Panc1 (cell line): ENCODE data around the gene CDC42EP4. TPM values are rescaled to one million over a fixed set of nuclear protein-coding genes. Genes with fewer than 3 reads are reported as not detected.
A peak's percentile ranks its signal among the peaks of the same experiment; 100 is the strongest.

Experiments
- ATAC-seq: fragments of 200-7000 bp; cut with Tn5 transposase; 2 replicates; pipeline ENCODE4 v1.9.1; 2020; ENCODE audit warnings: mild to moderate bottlenecking, moderate library complexity
- BruUV-seq: library from RNA; stranded (reverse); fragments of 400-500 nt; replicated peaks from 2 replicates; lab custom pipeline; 2021; lab: Mats Ljungman, UMichigan
- CTCF ChIA-PET: fragments of 300-600 bp; sonication (Branson Sonifier 250); formaldehyde crosslinking; loops from one replicate; lab custom pipeline; 2022; ENCODE audit warnings: antibody characterized with exemption; lab: Charles Lee
- POLR2A ChIA-PET: fragments of 300-600 bp; sonication (Branson Sonifier 250); formaldehyde crosslinking; loops from one replicate; lab custom pipeline; 2022; ENCODE audit warnings: antibody characterized with exemption; lab: Charles Lee
- DNase-seq: peaks from one replicate; pipeline ENCODE4 v3.0.0-alpha.2; 2010; ENCODE audit warnings: low read depth, low spot score
- H3K27ac ChIP-seq: 2 replicates; pipeline ENCODE4 v1.5.1; 2011; ENCODE audit warnings: mild to moderate bottlenecking, low read length, inconsistent platforms
- H3K27me3 ChIP-seq: fragments of 200-500 bp; sonication (Bioruptor generic); 2 replicates; pipeline ENCODE4 v1.6.0; 2014; ENCODE audit warnings: low read length, inconsistent platforms; ENCODE audit not compliant: control insufficient read depth, insufficient read depth
- H3K36me3 ChIP-seq: fragments of 200-500 bp; sonication (Bioruptor generic); 2 replicates; pipeline ENCODE4 v1.5.1; 2014; ENCODE audit warnings: inconsistent platforms, mild to moderate bottlenecking, low read length, moderate library complexity; ENCODE audit not compliant: control insufficient read depth, insufficient read depth
- H3K4me1 ChIP-seq: 2 replicates; pipeline ENCODE4 v1.5.1; 2011; ENCODE audit warnings: inconsistent platforms, mild to moderate bottlenecking, low read length, moderate library complexity; ENCODE audit not compliant: control insufficient read depth, insufficient read depth
- H3K4me3 ChIP-seq, 2 experiments: 2 replicates each; pipeline ENCODE4 v1.5.1; 2011 to 2012; ENCODE audit warnings: low read depth in 2 of 2, low read length in 2 of 2, mild to moderate bottlenecking in 2 of 2, inconsistent platforms in 1 of 2, moderate library complexity in 1 of 2
- H3K9me3 ChIP-seq: fragments of 200-500 bp; sonication (Bioruptor generic); 2 replicates; pipeline ENCODE4 v1.5.1; 2014; ENCODE audit warnings: low read depth, mild to moderate bottlenecking, inconsistent platforms, low read length, moderate library complexity; ENCODE audit not compliant: control insufficient read depth, insufficient read depth
- POLR2AphosphoS5 ChIP-seq: IDR thresholded peaks from 2 replicates; pipeline ENCODE4 v1.6.1; 2012; ENCODE audit warnings: mild to moderate bottlenecking, low read depth, low read length, moderate library complexity
- SIN3A ChIP-seq: IDR thresholded peaks from 2 replicates; pipeline ENCODE4 v1.6.1; 2012; ENCODE audit warnings: low read depth, mild to moderate bottlenecking, low read length, moderate library complexity, borderline replicate concordance; ENCODE audit not compliant: insufficient read depth
- TCF7L2 ChIP-seq: IDR thresholded peaks from 2 replicates; pipeline ENCODE4 v1.6.1; 2011; ENCODE audit warnings: mild to moderate bottlenecking, low read depth, low read length, inconsistent platforms
- in situ Hi-C: cut with HindIII; loops from 2 replicates; pipeline ENCODE4 v1.10.0; 2016; ENCODE audit warnings: low sequenced_read_pairs, low pct_unique_long_range_greater_than_20kb
- intact Hi-C: fragments of 100-400 bp; cut with micrococcal nuclease; formaldehyde crosslinking; loops from one replicate; pipeline ENCODE4 v1.10.0; 2022; ENCODE audit not compliant: unreplicated experiment
- total RNA-seq: library from RNA; stranded (reverse); gene quantifications from one replicate; pipeline ENCODE4 v1.2.1, GENCODE V29; 2021; ENCODE audit not compliant: unreplicated experiment
- TF ChIP-seq, protein P1 (sequence below), 2 experiments: IDR thresholded peaks; 2 replicates each; pipeline ENCODE4 v1.6.1; 2011 to 2012; ENCODE audit warnings: low read depth in 2 of 2, control low read depth in 1 of 2, low read length in 1 of 2, mild to moderate bottlenecking in 1 of 2, moderate library complexity in 1 of 2; ENCODE audit not compliant: insufficient read depth in 1 of 2
- TF ChIP-seq, protein P2 (sequence below): fragments of 450-650 bp; IDR thresholded peaks from 2 replicates; pipeline ENCODE4 v1.5.1; 2017; ENCODE audit warnings: mild to moderate bottlenecking

CDC42EP4 gene
- total RNA-seq, 1 experiment from 2014 or later = 65.9 TPM

DNA sequence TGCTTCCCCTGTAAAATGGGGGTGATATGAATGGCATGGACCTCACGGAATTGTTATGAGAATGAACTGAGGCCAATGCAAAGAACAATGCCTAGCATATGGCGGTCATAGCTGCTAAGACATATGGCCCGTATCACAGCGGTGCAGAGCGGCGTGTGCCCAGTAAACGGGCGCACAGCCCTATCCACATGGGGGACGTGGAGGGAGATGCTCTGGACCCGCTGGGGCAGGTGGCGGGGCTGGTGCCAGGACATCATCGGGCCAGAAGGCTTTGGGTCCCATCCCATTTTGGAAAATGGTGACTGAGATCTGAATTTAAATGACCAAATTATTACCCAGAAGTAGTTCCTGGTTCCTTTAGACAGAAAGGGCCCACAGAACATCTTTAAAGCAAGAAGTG is 31.6 kb downstream of the CDC42EP4 start:
- POLR2A ChIA-PET = no interaction called here
- Histone ChIP-seq H3K9me3 (no peaks in the 10 kb centered on the region), H3K4me3 (no peak overlapping the region), H3K36me3 (no peaks in the 10 kb centered on the region), H3K27ac (no peak overlapping the region), H3K4me1 (peaks cover 7% of the 10 kb centered on the region; the same call in 1 of the 2 replicates), H3K27me3 (no peaks in the 10 kb centered on the region)
- BruUV-seq = no TSS peak
- intact Hi-C loops (no loop called here), in situ Hi-C loops (loop anchor here (10.0 kb wide), 1 partner anchor 305 kb away; no protein-coding TSS in a partner anchor)
- TF ChIP-seq, protein P1, sequence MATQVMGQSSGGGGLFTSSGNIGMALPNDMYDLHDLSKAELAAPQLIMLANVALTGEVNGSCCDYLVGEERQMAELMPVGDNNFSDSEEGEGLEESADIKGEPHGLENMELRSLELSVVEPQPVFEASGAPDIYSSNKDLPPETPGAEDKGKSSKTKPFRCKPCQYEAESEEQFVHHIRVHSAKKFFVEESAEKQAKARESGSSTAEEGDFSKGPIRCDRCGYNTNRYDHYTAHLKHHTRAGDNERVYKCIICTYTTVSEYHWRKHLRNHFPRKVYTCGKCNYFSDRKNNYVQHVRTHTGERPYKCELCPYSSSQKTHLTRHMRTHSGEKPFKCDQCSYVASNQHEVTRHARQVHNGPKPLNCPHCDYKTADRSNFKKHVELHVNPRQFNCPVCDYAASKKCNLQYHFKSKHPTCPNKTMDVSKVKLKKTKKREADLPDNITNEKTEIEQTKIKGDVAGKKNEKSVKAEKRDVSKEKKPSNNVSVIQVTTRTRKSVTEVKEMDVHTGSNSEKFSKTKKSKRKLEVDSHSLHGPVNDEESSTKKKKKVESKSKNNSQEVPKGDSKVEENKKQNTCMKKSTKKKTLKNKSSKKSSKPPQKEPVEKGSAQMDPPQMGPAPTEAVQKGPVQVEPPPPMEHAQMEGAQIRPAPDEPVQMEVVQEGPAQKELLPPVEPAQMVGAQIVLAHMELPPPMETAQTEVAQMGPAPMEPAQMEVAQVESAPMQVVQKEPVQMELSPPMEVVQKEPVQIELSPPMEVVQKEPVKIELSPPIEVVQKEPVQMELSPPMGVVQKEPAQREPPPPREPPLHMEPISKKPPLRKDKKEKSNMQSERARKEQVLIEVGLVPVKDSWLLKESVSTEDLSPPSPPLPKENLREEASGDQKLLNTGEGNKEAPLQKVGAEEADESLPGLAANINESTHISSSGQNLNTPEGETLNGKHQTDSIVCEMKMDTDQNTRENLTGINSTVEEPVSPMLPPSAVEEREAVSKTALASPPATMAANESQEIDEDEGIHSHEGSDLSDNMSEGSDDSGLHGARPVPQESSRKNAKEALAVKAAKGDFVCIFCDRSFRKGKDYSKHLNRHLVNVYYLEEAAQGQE (IDR thresholded peaks at IDR 0.05; ENCODE audit: insufficient read depth in 1 of 2, low read depth in 2 of 2, low read length in 1 of 2) = no peak
- no peak for TF ChIP-seq TCF7L2
- TF ChIP-seq, protein P2, sequence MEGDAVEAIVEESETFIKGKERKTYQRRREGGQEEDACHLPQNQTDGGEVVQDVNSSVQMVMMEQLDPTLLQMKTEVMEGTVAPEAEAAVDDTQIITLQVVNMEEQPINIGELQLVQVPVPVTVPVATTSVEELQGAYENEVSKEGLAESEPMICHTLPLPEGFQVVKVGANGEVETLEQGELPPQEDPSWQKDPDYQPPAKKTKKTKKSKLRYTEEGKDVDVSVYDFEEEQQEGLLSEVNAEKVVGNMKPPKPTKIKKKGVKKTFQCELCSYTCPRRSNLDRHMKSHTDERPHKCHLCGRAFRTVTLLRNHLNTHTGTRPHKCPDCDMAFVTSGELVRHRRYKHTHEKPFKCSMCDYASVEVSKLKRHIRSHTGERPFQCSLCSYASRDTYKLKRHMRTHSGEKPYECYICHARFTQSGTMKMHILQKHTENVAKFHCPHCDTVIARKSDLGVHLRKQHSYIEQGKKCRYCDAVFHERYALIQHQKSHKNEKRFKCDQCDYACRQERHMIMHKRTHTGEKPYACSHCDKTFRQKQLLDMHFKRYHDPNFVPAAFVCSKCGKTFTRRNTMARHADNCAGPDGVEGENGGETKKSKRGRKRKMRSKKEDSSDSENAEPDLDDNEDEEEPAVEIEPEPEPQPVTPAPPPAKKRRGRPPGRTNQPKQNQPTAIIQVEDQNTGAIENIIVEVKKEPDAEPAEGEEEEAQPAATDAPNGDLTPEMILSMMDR = no peak
- TF ChIP-seq SIN3A = no peak
- ATAC-seq = no peak
- DNase-seq = no peak
- CTCF ChIA-PET = no interaction called here

DNA sequence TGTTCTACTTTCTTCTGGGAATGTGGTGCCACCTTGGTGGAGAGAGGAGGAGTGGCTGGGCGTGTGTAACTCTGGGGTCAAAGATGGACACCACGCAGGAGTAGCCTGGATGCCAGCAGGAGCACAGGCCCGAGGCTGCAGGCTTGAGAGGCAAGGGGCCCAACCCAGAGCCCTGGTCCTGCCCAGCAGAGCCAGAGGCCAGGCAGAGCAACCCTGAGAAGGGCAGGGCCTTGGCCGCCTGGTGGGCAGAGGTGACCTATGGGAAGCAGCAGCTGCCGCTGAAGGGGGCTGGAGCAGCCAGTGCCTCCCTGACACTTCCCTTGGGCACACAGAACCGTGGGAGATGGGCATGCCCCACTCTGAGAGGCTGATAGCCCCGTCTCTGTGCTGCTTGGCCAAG is 32.1 kb downstream of the CDC42EP4 start:
- POLR2A ChIA-PET = no interaction called here
- no TSS peak for BruUV-seq
- CTCF ChIA-PET = no interaction called here
- in situ Hi-C loops (loop anchor here (10.0 kb wide), 1 partner anchor 305 kb away; no protein-coding TSS in a partner anchor), intact Hi-C loops (no loop called here)
- Histone ChIP-seq H3K4me3 (no peak overlapping the region), H3K27ac (no peak overlapping the region), H3K4me1 (peaks cover 7% of the 10 kb centered on the region; the same call in 1 of the 2 replicates), H3K27me3 (no peaks in the 10 kb centered on the region), H3K9me3 (no peaks in the 10 kb centered on the region), H3K36me3 (no peaks in the 10 kb centered on the region)
- ATAC-seq (peak; percentile 31; the same call in 1 of the 2 replicates), DNase-seq (no peak)
- TF ChIP-seq, protein P2 = no peak
- TF ChIP-seq SIN3A (no peak), TCF7L2 (no peak), POLR2AphosphoS5 (no peak)
- TF ChIP-seq, protein P1 (IDR thresholded peaks at IDR 0.05; ENCODE audit: insufficient read depth in 1 of 2, low read depth in 2 of 2, low read length in 1 of 2) = no peak
